Suppressor macrophage treated with lipopolysaccharide for 4 hours (primary cell): ENCODE measurements around the gene TMC1.

Experiments
- DNase-seq: peaks from one replicate; pipeline ENCODE4 v3.0.0-alpha.2; 2020

The TMC1 gene

GRCh38 chr9:72685911-72686310, 164.5 kb downstream of the TMC1 start:
- DNase-seq = no peak

GRCh38 chr9:72687331-72687730, 165.9 kb downstream of the TMC1 start:
- no peak for DNase-seq

- no peak for DNase-seq
These were observed 170.3 kb downstream of the TMC1 start for GRCh38 chr9:72691671-72692070.

DNA sequence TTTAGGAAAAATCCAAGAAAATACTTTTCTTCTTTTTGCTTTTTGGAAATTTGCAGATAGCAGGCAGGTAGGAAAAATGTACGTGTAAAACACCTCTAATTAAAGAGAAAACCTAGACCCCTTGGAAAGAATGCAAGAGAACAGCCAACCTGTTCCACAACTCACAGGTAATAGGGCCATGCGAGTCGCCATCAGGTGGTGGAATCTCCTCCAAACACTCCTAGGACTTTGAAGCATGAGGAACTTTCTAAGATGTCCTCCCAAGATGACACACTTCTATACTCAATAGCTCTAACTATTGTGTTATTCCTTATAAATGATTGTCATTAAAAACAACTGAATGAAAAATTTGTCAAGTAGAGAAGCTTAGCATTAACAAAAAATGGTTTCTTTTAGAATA, 174.0 kb downstream of the TMC1 start:
- DNase-seq = no peak

DNA sequence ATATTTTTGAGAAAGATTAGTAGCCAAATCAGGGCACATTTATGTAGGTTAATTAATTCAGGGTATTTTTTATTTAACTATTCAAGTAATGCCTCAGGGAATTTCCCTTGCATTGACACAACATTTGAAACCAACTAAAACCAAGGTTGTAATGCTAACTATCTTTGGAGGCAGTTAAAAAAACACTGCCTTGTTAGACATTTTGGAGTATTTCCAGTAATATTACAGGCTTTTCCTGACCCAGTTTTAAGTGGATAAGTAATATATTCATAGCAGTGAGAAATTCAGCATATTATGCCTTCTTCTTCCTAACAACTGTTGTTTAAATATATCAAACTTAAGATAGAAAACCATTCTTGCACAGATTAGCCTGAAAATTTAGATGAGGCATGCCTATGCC, 175.1 kb downstream of the TMC1 start:
- DNase-seq = no peak

DNA sequence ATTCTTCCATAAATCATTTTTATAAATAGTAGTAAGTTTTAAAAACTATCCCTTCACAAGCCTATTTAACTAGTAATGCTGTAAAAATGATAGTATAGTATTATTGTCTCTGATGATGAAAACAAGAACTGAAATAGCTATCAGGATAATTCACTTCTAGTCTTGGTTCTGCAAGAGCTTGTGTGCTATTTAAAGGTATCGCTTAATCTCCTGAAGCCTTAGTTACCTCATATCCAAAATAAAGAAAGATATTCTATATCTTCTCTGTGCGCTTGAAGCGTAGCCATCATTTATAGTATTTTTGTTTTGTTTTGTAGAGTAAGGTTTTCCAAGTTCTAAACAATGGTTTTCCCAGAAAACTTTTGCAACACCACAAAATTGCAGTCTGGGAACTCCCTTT, 180.1 kb downstream of the TMC1 start:
- no peak for DNase-seq

DNA sequence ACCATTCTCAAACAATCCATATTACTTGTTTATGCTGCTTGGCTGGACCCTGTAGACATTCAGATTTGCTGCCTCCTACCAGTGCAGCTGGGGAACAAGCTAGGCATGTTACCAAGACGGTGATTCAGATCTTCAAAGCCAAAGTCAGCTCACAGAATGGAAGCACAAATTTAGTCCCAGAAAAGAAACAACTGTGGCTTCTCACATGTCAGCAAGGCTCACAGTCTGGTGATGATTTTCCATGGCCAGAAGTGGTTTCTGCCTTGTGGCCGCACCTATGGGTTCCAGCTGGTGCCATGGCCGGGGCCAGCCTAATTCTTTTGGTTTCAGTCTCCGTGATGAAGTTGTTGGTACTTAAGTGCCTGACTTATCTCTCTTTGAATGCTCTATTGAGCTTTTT, 182.2 kb downstream of the TMC1 start:
- DNase-seq = no peak

- DNase-seq = no peak
These were observed 183.4 kb downstream of the TMC1 start for GRCh38 chr9:72704688-72705375.

DNA sequence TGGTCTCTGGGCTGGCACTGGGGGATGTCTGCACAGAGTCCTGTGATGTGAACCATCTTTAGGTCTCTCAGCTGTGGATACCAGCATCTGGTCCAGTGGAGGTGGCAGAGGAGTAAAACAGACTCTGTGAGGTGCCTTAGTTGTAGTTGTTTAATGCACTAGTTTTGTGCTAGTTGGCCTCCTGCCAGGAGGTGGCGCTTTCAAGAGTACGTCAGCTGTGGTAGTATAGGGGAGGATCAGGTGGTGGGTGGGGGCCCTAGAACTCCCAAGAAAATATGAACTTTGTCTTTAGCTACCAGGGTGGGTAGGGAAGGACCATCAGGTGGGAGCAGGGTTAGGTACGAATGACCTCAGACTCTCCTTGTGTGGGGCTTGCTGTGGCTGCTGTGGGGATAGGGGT, 197.1 kb downstream of the TMC1 start:
- no peak for DNase-seq

DNA sequence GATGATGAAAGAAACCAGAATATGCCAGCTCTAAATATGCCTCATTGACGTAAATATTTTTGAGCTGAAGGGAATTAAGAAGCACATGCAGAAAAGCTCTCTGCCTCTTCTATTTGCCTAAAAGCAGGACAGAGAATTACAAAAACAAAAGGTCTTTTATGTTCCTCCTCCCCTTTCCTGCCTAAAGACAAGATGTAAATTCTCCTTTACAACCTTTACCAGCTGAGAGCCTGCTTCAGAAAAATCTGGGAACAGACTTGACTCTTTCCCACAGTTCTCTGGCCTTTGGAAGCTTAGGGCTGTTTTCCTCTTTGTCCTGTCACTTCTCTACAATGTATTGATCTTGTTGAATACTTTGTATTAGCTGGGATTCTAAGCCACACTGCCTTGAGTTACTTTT, 199.7 kb downstream of the TMC1 start:
- no peak for DNase-seq

- DNase-seq = no peak
These were observed 205.5 kb downstream of the TMC1 start for GRCh38 chr9:72726947-72727346.

GRCh38 chr9:72728031-72728770, 206.8 kb downstream of the TMC1 start:
- no peak for DNase-seq

DNA sequence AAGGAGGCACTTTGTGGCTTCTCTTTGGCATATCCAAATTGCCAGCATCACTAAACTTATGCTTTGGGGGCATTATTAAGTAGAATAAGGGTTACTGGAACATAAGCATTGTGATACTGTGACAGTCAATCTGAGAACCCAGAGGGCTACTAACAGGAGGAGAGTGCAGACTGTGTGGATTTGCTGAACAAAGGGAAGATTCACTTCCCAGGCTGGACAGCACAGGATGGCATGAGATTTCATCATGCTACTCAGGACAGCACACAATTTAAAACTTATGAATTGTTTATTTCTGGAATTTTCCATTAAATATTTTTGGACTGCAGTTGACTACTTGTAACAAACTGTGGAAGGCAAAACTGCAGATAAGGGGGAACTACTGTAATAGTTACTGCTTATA, 212.5 kb downstream of the TMC1 start:
- peak; percentile 8 for DNase-seq

DNA sequence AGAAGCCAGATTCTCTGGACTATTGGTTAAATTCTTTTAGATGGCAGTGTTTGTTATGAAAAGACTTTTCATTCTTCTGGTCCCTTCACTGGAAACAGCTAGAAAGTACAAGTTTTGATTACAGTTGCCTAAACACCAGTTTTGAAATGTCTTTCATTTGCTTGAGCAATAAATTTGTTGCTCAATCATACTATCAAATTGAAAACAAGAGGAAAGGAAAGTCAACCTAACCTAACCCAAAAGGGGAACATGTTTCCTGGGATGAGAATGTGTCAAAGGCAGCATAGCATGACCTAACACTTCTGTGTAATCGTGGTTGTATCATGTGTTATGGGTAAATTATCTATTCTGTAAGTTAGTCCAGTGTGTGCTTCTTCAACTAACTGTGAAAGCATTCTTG, 213.2 kb downstream of the TMC1 start:
- peak; percentile 92 for DNase-seq

GRCh38 chr9:72743836-72744235, 222.4 kb downstream of the TMC1 start:
- DNase-seq = no peak

DNA sequence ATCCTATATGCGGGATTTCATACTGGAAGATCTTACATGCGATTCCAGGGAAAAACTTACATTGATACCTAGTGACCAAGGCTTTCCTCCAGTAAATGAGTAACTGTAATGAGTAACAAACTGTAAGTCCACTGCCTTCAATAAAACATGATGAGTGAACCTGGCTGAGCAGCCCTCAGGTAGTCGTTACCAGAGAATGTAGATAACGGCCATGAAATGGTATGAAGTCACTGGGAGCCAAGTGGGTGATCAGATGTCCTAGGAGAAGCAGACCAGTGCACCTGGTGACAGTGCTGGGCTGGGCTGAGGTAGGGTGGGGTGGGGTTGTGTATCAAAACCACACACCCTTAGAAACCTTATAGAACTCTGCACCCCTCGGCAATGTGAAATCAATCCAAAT, 227.9 kb downstream of the TMC1 start:
- DNase-seq = no peak

DNA sequence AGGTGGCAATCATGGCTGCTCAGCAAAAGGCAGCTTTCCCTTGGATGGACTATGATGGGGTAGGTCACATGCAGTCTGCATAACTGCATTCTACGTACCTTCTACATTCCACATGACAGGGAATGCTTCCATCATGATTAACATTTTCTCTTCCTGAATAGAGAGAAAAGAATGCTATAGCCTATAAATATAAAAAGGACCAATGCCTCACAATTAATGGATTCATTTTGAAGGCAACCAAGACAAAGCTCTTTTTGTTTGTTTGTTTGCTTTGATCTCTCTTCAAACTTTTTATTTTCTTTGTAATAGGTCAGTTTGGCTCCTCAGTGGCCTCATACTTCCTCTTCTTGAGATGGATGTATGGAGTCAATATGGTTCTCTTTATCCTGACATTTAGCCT, 230.1 kb downstream of the TMC1 start:
- DNase-seq = no peak

- DNase-seq = no peak
These were observed 232.0 kb downstream of the TMC1 start for GRCh38 chr9:72753266-72753893.

- no peak for DNase-seq
These were observed 234.4 kb downstream of the TMC1 start for GRCh38 chr9:72755836-72756235.

- no peak for DNase-seq
These were observed 237.5 kb downstream of the TMC1 start for GRCh38 chr9:72758944-72759343.

DNA sequence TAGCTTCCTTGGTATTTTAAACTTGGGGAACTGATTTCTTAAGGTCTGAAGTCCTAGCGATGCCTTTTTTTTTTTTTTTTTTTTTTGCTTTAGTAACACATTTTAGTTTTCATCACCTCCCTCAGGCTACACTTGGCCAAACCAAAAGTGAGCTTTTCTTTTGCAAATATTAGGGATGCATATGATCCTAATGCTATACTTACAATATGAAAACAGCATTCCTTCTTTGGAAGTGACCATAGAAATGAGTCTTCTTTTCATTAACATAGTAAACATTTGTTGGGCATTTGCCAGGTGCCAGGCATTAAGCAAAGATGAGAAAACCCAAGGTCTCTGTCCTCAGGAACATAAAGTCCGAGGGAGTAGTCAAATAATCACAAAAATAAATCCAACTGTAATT, 241.6 kb downstream of the TMC1 start:
- no peak for DNase-seq

- no peak for DNase-seq
These were observed 248.1 kb downstream of the TMC1 start for GRCh38 chr9:72769546-72769945.

GRCh38 chr9:72772661-72773060, 251.3 kb downstream of the TMC1 start:
- no peak for DNase-seq

- DNase-seq = no peak
These were observed 252.2 kb downstream of the TMC1 start for GRCh38 chr9:72773570-72773969.
